GM21717 (cell line): ENCODE data around the gene RAPGEF2.
"Not testable (repeated sequence)": the region's sequence is repeated elsewhere in the genome, so short reads cannot be mapped to it uniquely, and the experiment has no call there.

Experiments
- ATAC-seq: cut with Tn5 transposase; IDR thresholded peaks from one replicate; pipeline ENCODE4 v1.9.1; 2021; ENCODE audit warnings: mild to moderate bottlenecking, moderate library complexity; ENCODE audit not compliant: unreplicated experiment

Gene RAPGEF2, protein sequence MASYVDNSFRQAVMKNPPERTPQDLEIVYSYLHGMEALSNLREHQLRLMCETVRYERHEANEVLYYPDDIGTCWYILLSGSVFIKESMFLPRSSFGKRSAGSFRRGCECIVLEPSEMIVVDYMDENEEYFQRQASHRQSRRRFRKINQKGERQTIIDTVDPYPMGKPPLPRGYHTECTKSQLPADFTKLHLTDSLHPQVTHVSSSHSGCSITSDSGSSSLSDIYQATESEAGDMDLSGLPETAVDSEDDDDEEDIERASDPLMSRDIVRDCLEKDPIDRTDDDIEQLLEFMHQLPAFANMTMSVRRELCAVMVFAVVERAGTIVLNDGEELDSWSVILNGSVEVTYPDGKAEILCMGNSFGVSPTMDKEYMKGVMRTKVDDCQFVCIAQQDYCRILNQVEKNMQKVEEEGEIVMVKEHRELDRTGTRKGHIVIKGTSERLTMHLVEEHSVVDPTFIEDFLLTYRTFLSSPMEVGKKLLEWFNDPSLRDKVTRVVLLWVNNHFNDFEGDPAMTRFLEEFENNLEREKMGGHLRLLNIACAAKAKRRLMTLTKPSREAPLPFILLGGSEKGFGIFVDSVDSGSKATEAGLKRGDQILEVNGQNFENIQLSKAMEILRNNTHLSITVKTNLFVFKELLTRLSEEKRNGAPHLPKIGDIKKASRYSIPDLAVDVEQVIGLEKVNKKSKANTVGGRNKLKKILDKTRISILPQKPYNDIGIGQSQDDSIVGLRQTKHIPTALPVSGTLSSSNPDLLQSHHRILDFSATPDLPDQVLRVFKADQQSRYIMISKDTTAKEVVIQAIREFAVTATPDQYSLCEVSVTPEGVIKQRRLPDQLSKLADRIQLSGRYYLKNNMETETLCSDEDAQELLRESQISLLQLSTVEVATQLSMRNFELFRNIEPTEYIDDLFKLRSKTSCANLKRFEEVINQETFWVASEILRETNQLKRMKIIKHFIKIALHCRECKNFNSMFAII (N-terminal part only)

DNA sequence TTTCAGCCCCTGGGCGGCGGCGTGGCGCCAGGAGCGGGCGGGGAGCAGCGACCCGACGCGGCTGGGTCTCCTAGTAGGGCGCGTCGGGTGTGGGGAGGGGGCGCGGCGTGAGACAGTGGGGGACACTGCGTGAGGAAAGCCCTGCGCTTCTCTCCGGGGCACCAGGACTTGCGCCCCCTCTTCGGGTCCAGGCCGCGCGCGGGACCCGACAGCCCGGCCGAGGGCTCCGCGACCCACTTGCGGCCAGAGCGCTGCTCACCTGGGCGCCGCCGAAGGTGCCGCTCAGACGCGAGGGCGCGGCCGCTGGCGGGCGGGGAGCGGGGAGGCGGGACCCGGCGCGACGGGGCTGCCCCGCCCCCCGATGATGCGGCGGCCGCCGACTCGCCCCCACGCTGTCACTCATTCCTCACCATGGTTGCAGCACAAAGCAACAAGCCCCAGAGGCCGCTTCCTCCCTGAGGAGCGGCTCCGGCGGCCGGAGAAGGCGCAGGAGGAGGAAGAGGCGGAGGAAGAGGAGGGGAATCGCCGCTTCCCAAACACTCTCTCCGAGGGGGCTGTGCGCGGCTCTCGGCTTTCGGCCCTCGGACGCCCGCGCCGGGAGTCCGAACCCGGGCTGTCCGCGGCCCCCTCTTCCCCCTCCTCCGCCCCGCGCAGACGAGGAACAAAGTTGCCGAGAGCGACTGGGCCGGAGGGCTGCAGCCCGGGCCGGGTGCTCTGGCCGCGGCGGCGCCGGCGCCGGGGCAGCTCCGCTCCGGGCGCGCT, at the start of gene RAPGEF2:
TSS of gene RAPGEF2 (plus strand) at position 458 of the 762 bp plus-strand sequence. CDS start 1,084 bp downstream, outside the sequence.
- ATAC-seq, result peak; percentile 80

DNA sequence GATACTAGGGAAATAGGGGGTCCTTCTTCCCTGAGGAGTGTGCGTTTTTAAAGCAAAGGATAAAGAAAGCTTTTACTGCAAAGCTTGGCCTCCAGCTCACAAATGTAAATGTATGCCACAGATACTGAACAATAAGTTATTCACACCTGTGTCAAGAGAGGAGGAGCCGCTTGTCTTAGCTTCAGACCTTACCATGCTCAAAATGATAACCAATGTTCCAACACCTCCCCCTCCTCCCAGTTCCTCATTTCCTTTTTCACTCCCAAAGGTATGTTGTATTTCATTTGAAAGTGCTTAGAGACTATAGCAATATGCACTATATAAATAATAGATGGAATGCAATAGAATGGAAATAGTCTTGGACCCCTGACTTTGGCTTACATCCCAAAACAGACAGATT, 47.0 kb upstream of the RAPGEF2 start:
- no peak for ATAC-seq

DNA sequence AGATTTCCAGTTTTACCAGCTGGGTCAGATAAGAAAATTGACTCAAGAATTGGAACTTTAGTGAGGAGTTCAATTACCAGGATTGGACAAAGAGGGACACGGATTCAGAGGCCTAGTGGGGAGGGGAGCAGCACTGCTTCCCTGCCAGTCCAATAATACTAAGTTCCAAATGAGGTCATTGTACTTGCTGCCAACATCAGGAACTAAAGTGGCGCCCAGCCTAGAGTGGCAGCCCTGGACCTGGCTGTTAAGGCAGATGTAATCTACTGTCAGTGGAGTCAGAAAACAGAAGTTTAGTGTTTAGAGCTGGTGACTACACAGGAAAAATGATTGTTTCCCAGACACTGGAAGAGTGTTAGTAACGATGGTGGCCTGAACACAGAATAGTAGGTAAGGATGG, 42.7 kb upstream of the RAPGEF2 start:
- ATAC-seq, result no peak

DNA sequence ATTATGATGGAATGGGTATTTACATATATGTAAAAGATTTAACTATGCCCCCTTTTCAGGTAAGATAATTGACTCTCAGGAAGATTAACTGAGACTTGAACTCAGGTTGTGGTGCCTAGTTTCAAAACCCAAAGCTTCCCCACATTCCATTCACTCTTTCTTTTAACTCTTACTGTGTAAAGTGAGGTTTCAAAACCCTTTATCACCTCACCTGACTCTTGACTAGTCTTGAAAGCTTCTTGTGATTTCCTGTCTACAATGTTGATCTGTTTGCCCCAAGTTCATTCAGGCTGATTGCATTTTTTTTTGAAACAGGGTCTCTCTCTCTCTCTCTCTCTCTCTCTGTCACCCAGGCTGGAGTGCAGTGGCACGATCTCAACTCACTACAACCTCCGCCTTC, 40.5 kb upstream of the RAPGEF2 start:
- ATAC-seq, result no peak

DNA sequence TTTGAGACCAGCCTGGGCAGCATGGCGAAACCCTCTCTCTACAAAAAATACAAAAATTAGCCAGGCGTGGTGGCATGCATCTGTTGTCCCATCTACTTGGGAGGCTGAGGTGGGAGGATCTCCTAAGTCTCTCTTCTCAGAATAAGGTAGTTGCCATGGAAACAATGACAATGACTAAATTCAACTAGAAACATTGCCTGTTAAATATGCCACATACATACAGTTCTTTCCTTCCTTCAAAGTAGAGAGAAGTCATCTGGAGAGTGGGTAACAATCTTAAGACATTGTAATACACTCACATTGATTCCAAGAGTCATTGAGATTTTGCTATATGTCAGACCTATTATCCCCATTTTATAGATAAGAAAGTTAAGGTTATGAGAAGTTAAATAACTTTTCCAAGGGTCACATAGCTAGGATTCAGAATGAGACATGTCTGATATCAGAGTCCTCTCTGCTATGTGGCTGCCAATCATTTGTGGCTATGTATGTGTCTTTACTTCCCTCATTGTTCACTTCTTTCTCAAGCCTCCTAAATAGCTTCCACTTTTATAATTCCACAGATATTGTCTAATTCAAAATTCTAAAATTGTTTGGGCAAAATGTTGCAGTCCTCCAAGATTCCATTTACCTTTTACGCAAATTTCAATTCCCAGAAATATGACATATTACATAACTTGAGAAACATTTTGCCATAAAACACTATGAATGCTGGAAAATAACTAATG, 37.2 kb upstream of the RAPGEF2 start:
- no peak for ATAC-seq

DNA sequence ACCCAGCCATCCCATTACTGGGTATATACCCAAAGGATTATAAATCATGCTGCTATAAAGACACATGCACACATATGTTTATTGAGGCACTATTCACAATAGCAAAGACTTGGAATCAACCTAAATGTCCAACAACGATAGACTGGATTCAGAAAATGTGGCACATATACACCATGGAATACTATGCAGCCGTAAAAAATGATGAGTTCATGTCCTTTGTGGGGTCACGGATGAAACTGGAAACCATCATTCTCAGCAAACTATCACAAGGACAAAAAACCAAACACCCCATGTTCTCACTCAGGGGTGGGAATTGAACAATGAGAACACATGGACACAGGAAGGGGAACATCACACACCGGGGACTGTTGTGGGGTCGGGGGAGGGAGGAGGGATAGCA, 34.7 kb upstream of the RAPGEF2 start:
- not testable (repeated sequence) for ATAC-seq

DNA sequence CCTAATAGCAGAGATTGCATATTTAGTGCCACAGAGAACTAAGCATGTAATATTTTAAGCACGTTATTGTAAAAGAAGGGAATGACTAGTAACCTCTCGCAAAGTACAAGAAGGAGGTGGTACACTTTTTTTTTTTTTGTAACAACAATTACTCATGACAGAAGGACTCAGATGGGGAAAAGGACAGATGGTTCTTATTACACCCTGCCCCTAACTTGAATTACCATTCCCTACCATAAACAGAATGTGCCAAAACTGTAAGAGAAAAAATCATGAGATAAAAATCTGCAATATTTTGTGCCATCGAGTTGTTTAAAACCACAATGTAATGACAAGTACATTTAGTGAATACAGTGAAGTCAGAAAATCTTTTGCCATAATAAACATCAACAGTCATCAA, 33.0 kb upstream of the RAPGEF2 start:
- ATAC-seq, result no peak

DNA sequence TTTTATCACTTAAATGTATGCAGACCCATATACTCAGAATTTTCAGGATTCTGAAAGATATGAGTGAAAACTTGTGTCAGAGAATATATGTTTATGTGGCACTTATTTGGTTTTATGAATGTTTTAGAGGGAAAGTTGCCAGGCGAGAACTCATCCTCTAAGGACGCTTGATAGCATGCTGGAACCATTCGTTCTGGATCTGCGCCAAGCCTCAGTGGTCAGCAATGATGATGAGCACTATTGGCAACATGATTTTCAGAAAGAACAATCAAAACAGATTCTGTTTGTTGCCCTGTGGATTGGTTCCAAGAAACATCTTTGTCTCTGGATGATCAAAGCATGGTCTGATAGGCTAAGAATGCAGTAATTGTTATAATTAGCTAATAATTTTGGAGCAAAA, 32.1 kb upstream of the RAPGEF2 start:
- no peak for ATAC-seq

DNA sequence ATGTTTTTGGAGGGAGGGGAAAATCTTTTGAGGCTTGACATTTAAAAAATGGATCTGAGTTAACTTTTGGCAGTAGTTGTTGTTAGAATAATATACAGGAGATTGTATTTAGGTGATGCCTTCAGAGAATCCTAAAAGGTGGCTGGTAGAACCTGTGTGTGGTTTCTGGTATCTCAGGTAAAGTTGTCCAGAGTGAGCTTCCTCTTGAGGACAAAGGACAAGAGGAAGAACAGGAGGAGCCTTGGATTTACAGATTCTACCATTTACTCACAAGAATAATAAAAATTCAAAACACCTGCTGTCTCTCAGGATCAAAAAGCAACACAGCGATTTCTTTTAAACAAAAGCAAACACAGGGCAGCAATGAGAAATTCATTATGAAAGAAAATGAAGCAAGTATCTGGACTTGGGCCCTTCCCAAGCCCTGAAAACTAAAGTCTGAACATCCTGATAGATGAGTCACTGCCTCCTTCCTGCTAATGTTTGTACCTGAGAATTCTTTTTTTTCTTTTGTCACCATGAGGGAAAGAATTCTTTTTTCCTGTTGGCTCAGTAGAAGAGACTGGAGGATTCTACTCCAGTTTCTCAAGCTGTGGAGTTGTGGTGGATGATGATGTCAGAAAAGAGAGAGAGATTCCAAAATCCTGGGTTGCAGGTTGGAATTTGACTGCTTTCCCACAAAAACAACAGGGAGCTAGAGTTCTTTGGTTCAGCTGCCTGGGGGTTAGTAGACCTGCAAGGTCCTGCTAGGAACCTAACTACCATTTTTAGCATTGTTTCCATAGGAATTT, 31.5 kb upstream of the RAPGEF2 start:
- no peak for ATAC-seq

DNA sequence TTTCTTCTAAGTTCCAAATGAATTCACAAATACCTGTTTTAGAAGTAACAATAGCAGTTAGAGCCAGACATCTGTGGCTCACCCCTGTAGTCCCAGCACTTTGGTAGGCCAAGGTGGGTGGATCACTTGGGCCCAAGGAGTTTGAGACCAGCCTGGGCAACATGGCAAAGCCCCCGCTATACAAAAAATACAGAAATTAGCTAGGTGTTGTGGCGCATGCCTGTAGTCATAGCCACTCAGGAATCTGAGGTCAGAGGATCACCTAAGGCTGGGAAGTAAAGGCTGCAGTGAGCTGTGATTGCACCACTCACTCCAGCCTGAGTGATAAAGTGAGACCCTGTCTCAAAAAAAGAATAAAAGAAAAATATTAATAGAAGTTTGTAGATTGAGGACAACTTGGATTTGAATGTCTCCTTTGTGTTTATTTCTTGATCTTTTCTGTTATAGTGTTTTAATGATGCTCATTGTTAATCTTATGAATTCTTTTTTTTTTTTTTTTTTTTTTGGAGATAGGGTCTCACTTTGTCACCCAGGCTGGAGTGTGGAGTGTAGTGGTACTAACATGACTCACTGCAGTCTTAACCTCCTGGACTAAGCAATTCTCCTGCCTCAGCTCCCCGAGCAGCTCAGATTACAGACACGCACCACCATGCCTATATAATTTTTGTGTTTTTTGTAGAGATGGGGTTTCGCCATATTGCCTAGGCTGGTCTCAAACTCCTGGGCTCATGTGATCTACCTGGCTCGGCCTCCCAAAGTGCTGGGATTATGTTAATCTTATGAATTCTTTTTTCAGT, 30.7 kb upstream of the RAPGEF2 start:
- ATAC-seq, result no peak

DNA sequence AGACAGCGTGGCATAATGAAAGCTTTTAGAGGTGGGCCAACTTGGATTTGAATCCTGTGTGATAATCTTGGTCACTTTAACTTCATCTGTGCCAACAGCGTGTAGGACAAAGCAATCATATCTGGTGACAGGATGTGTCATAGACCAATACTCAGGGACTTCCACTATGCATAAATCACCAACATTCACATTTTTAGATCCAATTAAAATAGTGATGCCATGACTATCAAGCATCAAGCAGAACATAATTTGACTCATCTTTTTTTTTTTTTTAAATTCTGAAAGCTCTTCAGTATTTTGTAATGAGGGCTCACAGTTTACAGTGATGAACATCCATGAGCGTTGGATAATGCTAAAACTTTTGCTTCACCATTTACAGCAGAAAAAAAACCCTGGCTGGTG, 27.3 kb upstream of the RAPGEF2 start:
- no peak for ATAC-seq

DNA sequence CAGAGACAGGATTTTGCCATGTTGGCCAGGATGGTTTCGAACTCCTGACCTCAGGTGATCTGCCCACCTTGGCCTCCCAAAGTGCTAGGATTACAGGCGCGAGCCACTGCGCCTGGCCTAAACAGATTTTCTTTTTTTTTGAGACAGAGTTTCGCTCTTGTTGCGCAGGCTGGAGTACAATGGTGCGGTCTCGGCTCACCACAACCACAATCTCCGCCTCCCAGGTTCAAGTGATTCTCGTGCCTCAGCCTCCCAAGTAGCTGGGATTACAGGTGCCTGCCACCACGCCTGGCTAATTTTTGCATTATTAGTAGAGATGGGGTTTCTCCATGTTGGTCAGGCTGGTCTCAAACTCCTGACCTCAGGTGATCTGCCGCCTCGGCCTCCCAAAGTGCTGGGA, 25.9 kb upstream of the RAPGEF2 start:
- peak; percentile 16 for ATAC-seq

DNA sequence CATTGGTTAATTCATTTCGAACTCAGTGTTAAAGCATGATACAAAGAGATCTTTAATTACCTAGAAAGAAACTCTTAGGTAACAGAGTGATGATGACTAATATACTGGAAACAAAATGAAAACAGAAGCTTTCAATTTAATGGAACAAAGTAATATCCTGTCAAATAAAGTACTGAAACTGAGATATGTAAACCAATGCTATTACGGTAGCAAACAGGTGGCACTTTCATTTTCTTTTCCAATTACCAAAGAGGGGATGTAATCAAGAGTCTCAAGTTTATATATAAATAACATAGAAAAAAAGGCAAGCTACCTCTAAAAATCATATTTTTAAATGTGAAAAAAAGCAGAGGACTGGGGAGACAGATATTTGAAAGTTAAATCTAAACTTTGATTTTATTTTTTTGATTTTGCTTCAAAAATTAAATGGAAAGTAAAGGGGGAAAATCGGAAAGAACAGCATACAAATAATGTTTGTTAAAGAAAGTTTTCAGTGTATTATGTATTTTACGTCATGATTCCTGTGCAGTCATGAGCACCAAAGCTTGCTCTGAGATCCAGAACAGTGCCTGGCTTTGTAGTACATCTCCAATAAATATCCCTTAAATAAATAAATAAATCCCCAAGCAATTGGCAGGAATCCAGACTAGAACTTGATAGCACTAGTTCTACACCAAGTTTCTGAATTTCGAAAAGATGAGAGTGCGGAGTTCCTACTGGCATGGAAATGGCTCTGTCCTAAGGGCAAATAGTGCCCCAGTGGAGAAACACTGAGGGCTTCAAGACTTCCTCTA, 25.0 kb upstream of the RAPGEF2 start:
- ATAC-seq, result peak; percentile 95

DNA sequence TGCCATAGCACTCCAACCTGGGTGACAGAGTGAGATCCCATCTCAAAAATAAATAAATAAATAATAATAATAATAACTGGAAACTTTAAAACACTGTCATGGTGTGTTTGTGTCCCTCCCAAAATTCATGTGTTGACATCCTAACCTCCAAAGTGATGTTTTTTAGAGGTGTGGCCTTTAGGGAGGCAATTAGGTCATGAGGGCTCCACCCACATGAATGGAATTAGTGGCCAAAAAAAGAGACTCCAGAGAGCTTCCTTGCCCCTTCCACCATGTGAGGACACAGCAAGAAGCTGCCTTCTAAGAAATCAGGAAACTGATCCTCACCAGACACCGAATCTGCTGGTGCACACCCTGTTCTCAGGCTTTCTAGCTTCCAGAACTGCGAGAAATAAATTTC, 23.8 kb upstream of the RAPGEF2 start:
- ATAC-seq, result no peak

DNA sequence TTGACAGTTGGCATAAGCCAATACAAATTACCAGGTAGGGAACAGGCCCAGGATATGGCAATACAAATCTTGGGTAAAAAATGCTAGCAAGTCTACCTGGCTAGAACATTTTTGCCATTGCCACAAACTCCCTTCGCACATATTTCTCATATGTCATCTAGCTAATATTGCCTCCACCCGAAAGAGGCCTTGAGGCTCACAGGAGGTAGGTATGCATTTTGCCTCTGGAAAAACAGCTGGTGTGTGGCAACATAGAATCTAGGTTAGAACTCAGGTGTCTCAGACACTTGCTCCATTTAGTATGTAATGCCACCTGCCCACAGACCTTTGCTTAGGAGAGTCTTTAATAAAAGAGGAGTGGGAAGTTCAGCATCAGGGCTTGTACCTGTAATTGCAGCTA, 16.3 kb upstream of the RAPGEF2 start:
- ATAC-seq, result no peak

DNA sequence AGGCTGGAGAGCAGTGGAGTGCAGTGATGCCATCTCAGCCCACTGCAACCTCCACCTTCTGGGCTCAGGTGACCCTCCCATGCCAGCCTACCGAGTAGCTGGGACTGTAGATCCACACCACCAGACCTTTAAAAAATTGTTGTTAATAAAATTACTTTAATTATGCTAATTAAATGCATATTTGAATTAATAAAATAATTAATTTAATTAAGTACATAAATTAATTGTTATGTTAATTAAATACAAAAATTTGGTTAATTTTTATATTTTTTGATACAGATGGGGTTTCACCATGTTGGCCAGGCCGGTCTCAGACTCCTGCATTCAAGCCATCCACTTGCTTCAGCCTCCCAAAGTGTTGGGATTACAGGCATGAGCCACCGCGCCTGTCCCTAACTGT, 12.6 kb upstream of the RAPGEF2 start:
- ATAC-seq, result no peak

DNA sequence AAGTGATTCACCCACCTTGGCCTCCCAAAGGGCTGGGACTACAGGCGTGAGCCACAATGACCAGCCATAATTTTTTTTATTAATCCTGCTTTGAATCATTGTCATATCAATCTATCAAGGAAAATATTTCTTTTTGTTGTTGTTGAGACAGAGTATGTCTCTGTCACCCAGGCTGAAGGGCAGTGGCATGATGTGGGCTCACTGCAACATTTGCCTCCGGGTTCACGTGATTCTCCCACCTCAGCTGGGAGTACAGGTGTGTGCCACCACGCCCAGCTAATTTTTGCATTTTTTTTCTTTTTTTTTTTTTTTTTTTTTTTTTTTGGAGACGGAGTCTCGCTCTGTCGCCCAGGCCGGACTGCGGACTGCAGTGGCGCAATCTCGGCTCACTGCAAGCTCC, 8.7 kb upstream of the RAPGEF2 start:
- ATAC-seq, result not testable (repeated sequence)

DNA sequence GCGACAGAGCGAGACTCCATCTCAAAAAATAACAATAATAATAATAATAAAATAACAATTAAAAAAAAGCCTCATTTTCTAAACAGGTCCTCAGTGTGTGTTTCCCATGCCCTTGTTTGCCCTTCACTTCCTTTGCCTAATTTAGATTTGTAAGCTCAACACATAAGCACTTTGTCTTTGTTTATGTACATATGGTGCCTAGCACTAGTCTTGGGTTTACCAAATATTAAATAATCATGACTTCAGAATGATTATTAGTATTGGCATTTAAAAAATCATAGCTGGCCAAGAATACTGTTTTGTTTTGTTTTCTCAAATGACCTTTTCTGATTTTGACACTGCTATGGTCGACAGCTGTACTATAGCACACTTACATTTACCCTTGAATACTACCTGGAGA, 6.4 kb upstream of the RAPGEF2 start:
- ATAC-seq, result no peak
